K562 (cell line): ENCODE data around the gene CYS1. TPM values are rescaled to one million over a fixed set of nuclear protein-coding genes. Genes with fewer than 3 reads are reported as not detected.
A peak's percentile ranks its signal among the peaks of the same experiment; 100 is the strongest.

ENCODE experiments used
- CEBPB ChIP-seq: fragments of 450-650 bp; IDR thresholded peaks from 2 replicates; pipeline ENCODE4 v1.6.1; 2016; ENCODE audit warnings: missing genetic modification characterization, missing compliant biosample characterization
- CHCHD3 ChIP-seq: fragments of 250-450 bp; sonication (Bioruptor Pico); IDR thresholded peaks from 2 replicates; pipeline ENCODE4 v2.1.2; 2022; ENCODE audit warnings: mild to moderate bottlenecking
- CHD2 ChIP-seq: IDR thresholded peaks from 2 replicates; pipeline ENCODE4 v1.6.1; 2011; ENCODE audit warnings: low read depth, low read length
- FOXA1 ChIP-seq: fragments of 450-650 bp; IDR thresholded peaks from 2 replicates; pipeline ENCODE4 v1.6.1; 2016; ENCODE audit warnings: mild to moderate bottlenecking, borderline replicate concordance
- LCOR ChIP-seq: sonication (generic); formaldehyde crosslinking; IDR thresholded peaks from 2 replicates; pipeline ENCODE4 v1.8.0; 2022; ENCODE audit warnings: mild to moderate bottlenecking, missing genetic modification reagents
- MAFF ChIP-seq: IDR thresholded peaks from 2 replicates; pipeline ENCODE4 v1.6.1; 2012; ENCODE audit warnings: low read length, improper control_type of control experiment
- MCM7 ChIP-seq, 2 experiments: fragments of 450-650 bp; IDR thresholded peaks; 2 replicates each; pipeline ENCODE4 v1.6.1; 2016 to 2018
- MECOM ChIP-seq: fragments of 250-450 bp; sonication (Bioruptor Pico); IDR thresholded peaks from 2 replicates; pipeline ENCODE4 v1.8.0; 2022; ENCODE audit warnings: inconsistent platforms
- NEUROD1 ChIP-seq: fragments of 150-350 bp; IDR thresholded peaks from 2 replicates; pipeline ENCODE4 v1.6.1; 2014; ENCODE audit warnings: borderline replicate concordance, low read length, low read depth; ENCODE audit not compliant: partially characterized antibody
- PHB2 ChIP-seq: fragments of 450-650 bp; IDR thresholded peaks from 2 replicates; pipeline ENCODE4 v1.6.1; 2017; ENCODE audit warnings: low read depth
- POLR2G ChIP-seq: fragments of 200-400 bp; formaldehyde crosslinking; IDR thresholded peaks from 2 replicates; pipeline ENCODE4 v1.6.1; 2017; ENCODE audit warnings: low read depth, mild to moderate bottlenecking, antibody characterized with exemption, low read length, moderate library complexity
- RCOR1 ChIP-seq, 2 experiments: IDR thresholded peaks; 2 replicates each; pipeline ENCODE4 v1.6.1; 2012; ENCODE audit warnings: low read depth in 2 of 2, low read length in 2 of 2, borderline replicate concordance in 1 of 2, improper control_type of control experiment in 1 of 2
- RUNX1 ChIP-seq: sonication (generic); IDR thresholded peaks from 2 replicates; pipeline ENCODE4 v1.6.1; 2016; ENCODE audit warnings: antibody characterized with exemption, low read depth
- SREBF2 ChIP-seq: sonication (generic); formaldehyde crosslinking; IDR thresholded peaks from 2 replicates; pipeline ENCODE4 v1.4.0; 2020; ENCODE audit warnings: mild to moderate bottlenecking, missing genetic modification reagents
- TBL1XR1 ChIP-seq, 2 experiments: IDR thresholded peaks; 2 replicates each; pipeline ENCODE4 v1.6.1; 2012; ENCODE audit warnings: improper control_type of control experiment in 2 of 2, low read length in 2 of 2, mild to moderate bottlenecking in 1 of 2
- TRIM24 ChIP-seq, 2 experiments: fragments of 450-650 bp; IDR thresholded peaks; 2 replicates each; pipeline ENCODE4 v1.6.1; 2016
- TRIM28 ChIP-seq: fragments of 450-650 bp; IDR thresholded peaks from 2 replicates; pipeline ENCODE4 v1.6.1; 2017
- YY1 ChIP-seq, 3 experiments: IDR thresholded peaks; 2 replicates each; pipeline ENCODE4 v1.6.1; 2011; ENCODE audit warnings: low read length in 2 of 3, mild to moderate bottlenecking in 2 of 3, moderate library complexity in 2 of 3, borderline replicate concordance in 1 of 3, control low read depth in 1 of 3, low read depth in 1 of 3; ENCODE audit not compliant: insufficient read depth in 3 of 3, insufficient replicate concordance in 2 of 3, control insufficient read depth in 1 of 3, insufficient read length in 1 of 3; ENCODE audit errors: extremely low read depth in 1 of 3
- ZBTB1 ChIP-seq: sonication (generic); formaldehyde crosslinking; IDR thresholded peaks from 2 replicates; pipeline ENCODE4 v1.8.1; 2023; ENCODE audit warnings: missing genetic modification reagents, low read depth, mild to moderate bottlenecking, borderline replicate concordance
- ZBTB17 ChIP-seq: fragments of 450-650 bp; formaldehyde crosslinking; IDR thresholded peaks from 2 replicates; pipeline ENCODE4 v1.4.0; 2020; ENCODE audit warnings: mild to moderate bottlenecking
- ZFX ChIP-seq: sonication (generic); formaldehyde crosslinking; IDR thresholded peaks from 2 replicates; pipeline ENCODE4 v1.8.0; 2022; ENCODE audit warnings: mild to moderate bottlenecking, missing genetic modification reagents, moderate library complexity
- ZNF121 ChIP-seq: sonication (generic); formaldehyde crosslinking; conservative IDR thresholded peaks from 2 replicates; pipeline ENCODE4 v1.8.0; 2022; ENCODE audit warnings: missing genetic modification reagents
- polyA plus RNA-seq, 8 experiments: library from polyadenylated mRNA; depleted of rRNA in 4 of 8; stranded (reverse) in 5 of 8; unstranded in 3 of 8; fragments of >200 nt; fragmentation: Nextera tagmentation in 2 of 8; fragmentation: Illumina TruSeq in 1 of 8; extraction: Ambion mirVana in 2 of 8; extraction: Trizol in 1 of 8; gene quantifications; 2 replicates each; pipeline versions ENCODE4 v1.2.1 to v1.2.3, GENCODE V29; 2011 to 2014; ENCODE audit warnings: inconsistent platforms in 1 of 8, missing spikeins in 1 of 8
- total RNA-seq, 7 experiments: library from RNA; depleted of rRNA in 6 of 7; stranded (reverse); fragments of >200 nt in 6 of 7; fragmentation: Illumina TruSeq in 2 of 7; extraction: Trizol in 2 of 7; gene quantifications; 2 replicates each; pipeline versions ENCODE4 v1.2.1 to v1.2.3, GENCODE V29; 2011 to 2021; ENCODE audit warnings: low replicate concordance in 1 of 7
- TF ChIP-seq, protein P1 (sequence below): fragments of 450-650 bp; conservative IDR thresholded peaks from 2 replicates; pipeline ENCODE4 v1.6.1; 2016; ENCODE audit warnings: missing genetic modification characterization, low read depth, mild to moderate bottlenecking, control low read depth, missing compliant biosample characterization
- TF ChIP-seq, protein P2 (sequence below): fragments of 250-450 bp; sonication (Bioruptor Pico); IDR thresholded peaks from 2 replicates; pipeline ENCODE4 v1.4.0; 2020; ENCODE audit warnings: mild to moderate bottlenecking
- TF ChIP-seq, protein P3 (sequence below), 2 experiments: fragments of 450-650 bp; IDR thresholded peaks; 2 replicates each; pipeline ENCODE4 v1.6.1; 2016

CYS1 gene
- total and polyA plus RNA-seq, 9 of the 15 experiments (the other 6 are each of a cell fraction or from before 2014, with no cell fraction given) = 0.11 to 0.13 TPM; not detected in 7

DNA sequence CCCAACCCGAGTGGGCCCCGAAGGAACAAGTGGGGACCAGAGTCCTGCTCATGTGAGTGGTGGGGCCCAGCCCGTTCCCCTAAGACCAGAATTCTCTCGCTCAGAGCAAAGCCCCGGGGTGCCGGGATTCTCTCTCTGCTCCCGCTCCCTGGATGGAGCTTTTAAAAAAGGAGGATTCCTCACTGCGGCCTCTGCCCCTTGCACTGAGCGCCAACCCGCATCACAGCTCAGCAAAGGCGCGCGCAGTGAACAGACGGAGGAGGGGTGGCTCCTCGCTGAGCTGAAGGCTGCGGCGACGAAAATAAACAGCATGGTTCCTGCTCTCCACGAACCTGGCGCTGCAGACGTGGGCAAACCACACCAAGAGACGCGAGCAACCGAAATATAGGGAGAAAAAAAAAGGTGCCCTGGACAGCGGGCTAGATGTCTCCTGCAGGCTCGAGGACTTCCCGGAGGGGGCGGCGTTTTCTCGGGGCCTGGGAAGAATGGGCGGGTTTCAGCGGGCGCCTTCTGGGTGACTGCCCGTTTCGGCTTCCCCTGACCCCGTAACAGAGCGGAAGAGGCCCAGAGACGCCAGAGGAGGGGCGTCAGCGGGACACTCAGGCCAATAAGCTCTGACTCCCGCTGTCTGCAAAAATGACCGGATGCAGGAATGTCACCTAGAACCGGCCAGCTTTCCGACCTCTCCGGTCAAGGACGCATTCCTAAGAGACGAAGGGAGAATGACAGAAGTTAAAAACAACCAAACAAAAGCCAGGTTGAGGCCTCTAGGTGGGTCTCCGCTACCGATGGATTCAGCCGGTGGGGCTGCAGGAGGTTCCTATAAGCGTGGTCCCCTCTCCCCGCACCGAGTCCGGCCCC, 37.7 kb downstream of the CYS1 start (continued):
- TF ChIP-seq MCM7 (IDR thresholded peaks at IDR 0.05) = no peak
- TF ChIP-seq NEUROD1 = no peak
- TF ChIP-seq SREBF2 = no peak
- TF ChIP-seq CEBPB (tag) = no peak
- TF ChIP-seq TRIM28 = no peak
- no peak for TF ChIP-seq RUNX1
- TF ChIP-seq POLR2G = peak; percentile 14; the same call in 1 of the 2 replicates
- TF ChIP-seq YY1 (IDR thresholded peaks at IDR 0.05; ENCODE audit: borderline replicate concordance in 1 of 3, control insufficient read depth in 1 of 3, extremely low read depth in 1 of 3, insufficient read depth in 3 of 3, insufficient read length in 1 of 3, insufficient replicate concordance in 2 of 3, low read depth in 1 of 3, low read length in 2 of 3) = no peak
- no peak for TF ChIP-seq TBL1XR1 (IDR thresholded peaks at IDR 0.05; ENCODE audit: low read length in 2 of 2)
- peak; percentile 29; the same call in 1 of the 2 replicates for TF ChIP-seq MECOM (CRISPR knock-in tag)
- no peak for TF ChIP-seq RCOR1 (IDR thresholded peaks at IDR 0.05; ENCODE audit: borderline replicate concordance in 1 of 2, low read depth in 2 of 2, low read length in 2 of 2)
- TF ChIP-seq ZBTB17 (CRISPR knock-in tag) = no peak
- no peak for TF ChIP-seq TRIM24 (IDR thresholded peaks at IDR 0.05)
- TF ChIP-seq, protein P1, sequence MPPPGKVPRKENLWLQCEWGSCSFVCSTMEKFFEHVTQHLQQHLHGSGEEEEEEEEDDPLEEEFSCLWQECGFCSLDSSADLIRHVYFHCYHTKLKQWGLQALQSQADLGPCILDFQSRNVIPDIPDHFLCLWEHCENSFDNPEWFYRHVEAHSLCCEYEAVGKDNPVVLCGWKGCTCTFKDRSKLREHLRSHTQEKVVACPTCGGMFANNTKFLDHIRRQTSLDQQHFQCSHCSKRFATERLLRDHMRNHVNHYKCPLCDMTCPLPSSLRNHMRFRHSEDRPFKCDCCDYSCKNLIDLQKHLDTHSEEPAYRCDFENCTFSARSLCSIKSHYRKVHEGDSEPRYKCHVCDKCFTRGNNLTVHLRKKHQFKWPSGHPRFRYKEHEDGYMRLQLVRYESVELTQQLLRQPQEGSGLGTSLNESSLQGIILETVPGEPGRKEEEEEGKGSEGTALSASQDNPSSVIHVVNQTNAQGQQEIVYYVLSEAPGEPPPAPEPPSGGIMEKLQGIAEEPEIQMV = no peak
- no peak for TF ChIP-seq ZNF121 (CRISPR knock-in tag)
- TF ChIP-seq MAFF = no peak
- no peak for TF ChIP-seq CHCHD3 (CRISPR knock-in tag)
- TF ChIP-seq FOXA1 = no peak
- TF ChIP-seq, protein P2, sequence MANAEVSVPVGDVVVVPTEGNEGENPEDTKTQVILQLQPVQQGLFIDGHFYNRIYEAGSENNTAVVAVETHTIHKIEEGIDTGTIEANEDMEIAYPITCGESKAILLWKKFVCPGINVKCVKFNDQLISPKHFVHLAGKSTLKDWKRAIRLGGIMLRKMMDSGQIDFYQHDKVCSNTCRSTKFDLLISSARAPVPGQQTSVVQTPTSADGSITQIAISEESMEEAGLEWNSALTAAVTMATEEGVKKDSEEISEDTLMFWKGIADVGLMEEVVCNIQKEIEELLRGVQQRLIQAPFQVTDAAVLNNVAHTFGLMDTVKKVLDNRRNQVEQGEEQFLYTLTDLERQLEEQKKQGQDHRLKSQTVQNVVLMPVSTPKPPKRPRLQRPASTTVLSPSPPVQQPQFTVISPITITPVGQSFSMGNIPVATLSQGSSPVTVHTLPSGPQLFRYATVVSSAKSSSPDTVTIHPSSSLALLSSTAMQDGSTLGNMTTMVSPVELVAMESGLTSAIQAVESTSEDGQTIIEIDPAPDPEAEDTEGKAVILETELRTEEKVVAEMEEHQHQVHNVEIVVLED (CRISPR knock-in tag) = no peak
- TF ChIP-seq LCOR (CRISPR knock-in tag) = 0 out of 2 replicates have a peak, but pooled peaks have one; percentile 35
- TF ChIP-seq PHB2 = no peak
- 0 out of 2 replicates have a peak, but pooled peaks have one; percentile 31 for TF ChIP-seq ZFX
- no peak for TF ChIP-seq CHD2
- TF ChIP-seq, protein P3, sequence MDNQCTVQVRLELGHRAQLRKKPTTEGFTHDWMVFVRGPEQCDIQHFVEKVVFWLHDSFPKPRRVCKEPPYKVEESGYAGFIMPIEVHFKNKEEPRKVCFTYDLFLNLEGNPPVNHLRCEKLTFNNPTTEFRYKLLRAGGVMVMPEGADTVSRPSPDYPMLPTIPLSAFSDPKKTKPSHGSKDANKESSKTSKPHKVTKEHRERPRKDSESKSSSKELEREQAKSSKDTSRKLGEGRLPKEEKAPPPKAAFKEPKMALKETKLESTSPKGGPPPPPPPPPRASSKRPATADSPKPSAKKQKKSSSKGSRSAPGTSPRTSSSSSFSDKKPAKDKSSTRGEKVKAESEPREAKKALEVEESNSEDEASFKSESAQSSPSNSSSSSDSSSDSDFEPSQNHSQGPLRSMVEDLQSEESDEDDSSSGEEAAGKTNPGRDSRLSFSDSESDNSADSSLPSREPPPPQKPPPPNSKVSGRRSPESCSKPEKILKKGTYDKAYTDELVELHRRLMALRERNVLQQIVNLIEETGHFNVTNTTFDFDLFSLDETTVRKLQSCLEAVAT (IDR thresholded peaks at IDR 0.05) = 0 out of 4 replicates have a peak, but pooled peaks of 1 of the 2 experiments have one; percentile 26
- TF ChIP-seq ZBTB1 (CRISPR knock-in tag) = no peak
